Subcutaneous adipose tissue (tissue), 4 donors: Measurements from ENCODE around the gene COL5A2. TPM values are rescaled to one million over a fixed set of nuclear protein-coding genes. Genes with fewer than 3 reads are reported as not detected.

ENCODE experiments used
- CTCF ChIP-seq: fragments of 450-650 bp; IDR thresholded peaks from one replicate; pipeline ENCODE4 v1.5.1; 2016; ENCODE audit warnings: low read depth, mild to moderate bottlenecking, control low read depth, antibody characterized with exemption, moderate library complexity
- total RNA-seq, 4 donors: library from RNA; depleted of rRNA; stranded (reverse); fragments of >200 nt; gene quantifications; one replicate each; pipeline ENCODE4 v1.1.0, GENCODE V29; 2016

The COL5A2 gene
- total RNA-seq, 4 donors from 2014 or later = 61.8 to 146 (median 97.2) TPM

GRCh38 chr2:189060096-189060642 is 119.4 kb downstream of the COL5A2 start:
- TF ChIP-seq CTCF = no peak

GRCh38 chr2:189057316-189057715 is 122.2 kb downstream of the COL5A2 start:
- no peak for TF ChIP-seq CTCF

GRCh38 chr2:189056200-189057106 is 123.1 kb downstream of the COL5A2 start:
- TF ChIP-seq CTCF = no peak

GRCh38 chr2:189050165-189050712 is 129.3 kb downstream of the COL5A2 start:
- no peak for TF ChIP-seq CTCF

- TF ChIP-seq CTCF = no peak
These were observed 129.8 kb downstream of the COL5A2 start for GRCh38 chr2:189049709-189050164.

- TF ChIP-seq CTCF = no peak
These were observed 131.4 kb downstream of the COL5A2 start for GRCh38 chr2:189048189-189048588.
